HG03159 (cell line): ENCODE results near the gene FOLR2.
A peak's percentile ranks its signal among the peaks of the same experiment; 100 is the strongest.
"Not testable (repeated sequence)": the region's sequence is repeated elsewhere in the genome, so short reads cannot be mapped to it uniquely, and the experiment has no call there.

Experiments
- ATAC-seq: cut with Tn5 transposase; IDR thresholded peaks from one replicate; pipeline ENCODE4 v1.9.1; 2021; ENCODE audit warnings: mild to moderate bottlenecking, moderate library complexity; ENCODE audit not compliant: unreplicated experiment

The FOLR2 gene

DNA sequence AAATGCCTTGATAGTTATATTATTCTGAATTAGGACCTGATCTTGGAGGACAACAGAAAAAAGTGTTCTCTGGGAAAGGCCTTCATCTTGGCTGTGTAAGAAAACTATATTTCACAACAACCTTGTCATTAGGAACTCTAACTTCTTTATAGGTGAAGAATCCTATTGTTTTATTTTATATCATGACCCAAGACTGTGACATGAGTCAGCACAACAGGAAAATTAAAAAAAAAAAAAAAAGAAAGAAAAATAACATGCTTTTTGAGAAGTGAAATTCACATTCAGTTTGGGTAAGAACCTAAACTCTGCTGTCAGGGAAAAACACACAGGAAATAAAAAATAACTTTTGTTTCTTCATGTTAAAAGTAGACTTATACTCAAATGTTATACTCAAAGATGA is 11.7 kb upstream of the FOLR2 start:
- no peak for ATAC-seq

DNA sequence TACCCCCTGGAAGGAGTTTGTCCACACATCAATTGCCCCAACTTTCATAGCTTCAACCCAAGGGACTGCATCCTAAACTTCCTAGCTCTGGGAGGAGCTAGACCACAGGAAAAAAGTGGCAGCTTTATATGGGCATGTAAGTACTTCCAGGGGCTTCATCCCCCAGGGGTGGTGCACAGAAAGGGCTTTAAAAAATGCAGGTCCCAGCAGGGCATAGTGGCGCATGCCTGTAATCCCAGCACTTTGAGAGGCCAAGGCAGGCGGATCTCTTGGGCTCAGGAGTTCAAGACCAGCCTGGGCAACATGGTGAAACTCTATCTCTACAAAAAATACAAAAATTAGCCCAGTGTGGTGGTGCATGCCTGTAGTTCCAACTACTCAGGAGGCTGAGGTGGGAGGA is 9.8 kb upstream of the FOLR2 start:
- not testable (repeated sequence) for ATAC-seq

DNA sequence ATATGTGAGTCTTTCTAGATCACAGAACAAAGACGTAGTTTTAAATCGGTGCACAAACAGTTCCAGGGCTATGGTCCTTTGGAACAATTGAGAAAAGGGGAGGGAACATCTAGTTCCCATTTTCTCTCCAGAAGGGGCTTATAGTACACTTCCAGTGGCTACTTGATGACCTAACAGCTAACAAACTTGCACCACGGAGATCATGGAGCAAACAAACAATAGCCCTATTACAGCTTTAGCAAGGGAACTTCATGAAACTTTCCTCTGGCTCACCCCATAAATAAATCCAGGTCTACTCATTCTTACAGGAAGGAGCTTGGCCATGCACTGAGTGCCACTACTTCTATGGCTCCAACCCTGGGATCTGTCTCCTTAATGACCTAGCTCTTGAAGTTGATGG is 8.3 kb upstream of the FOLR2 start:
- ATAC-seq, result no peak

DNA sequence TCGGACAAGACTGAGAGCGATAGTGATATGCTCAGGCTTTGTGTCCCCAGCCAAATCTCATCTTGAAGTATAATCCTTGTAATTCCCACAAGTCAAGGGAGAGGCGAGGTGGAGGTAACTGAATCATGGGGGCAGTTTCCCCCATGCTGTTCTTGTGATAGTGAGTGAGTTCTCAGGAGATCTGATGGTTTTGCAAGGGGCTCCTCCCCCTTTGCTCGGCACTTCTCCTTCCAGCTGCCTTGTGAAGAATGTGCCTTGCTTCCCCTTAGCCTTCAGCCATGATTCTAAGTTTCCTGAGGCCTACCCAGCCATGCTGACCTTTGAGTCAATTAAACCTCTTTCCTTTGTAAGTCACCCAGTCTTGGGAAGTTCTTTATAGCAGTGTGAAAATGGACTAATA is 7.5 kb upstream of the FOLR2 start:
- no peak for ATAC-seq

DNA sequence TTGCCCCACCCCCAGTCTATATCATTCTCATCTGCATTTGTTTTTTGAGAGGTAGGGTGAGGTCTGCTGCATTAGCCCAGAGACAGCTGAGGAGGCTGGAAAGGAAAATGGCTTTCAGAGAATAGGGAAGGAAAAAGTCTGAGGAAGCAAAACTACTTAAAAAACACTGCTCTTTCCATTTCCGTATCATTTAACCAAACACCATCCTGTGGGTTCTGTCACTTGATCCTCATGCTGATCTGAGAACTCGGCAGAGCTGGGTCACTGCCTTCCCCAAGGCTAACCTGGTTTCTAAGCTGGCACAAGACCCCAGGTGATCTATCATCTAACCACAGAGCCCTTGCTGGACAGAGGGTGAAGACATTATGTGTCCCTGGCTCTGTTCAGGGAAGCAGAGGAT is 1.2 kb downstream of the FOLR2 start:
- no peak for ATAC-seq

DNA sequence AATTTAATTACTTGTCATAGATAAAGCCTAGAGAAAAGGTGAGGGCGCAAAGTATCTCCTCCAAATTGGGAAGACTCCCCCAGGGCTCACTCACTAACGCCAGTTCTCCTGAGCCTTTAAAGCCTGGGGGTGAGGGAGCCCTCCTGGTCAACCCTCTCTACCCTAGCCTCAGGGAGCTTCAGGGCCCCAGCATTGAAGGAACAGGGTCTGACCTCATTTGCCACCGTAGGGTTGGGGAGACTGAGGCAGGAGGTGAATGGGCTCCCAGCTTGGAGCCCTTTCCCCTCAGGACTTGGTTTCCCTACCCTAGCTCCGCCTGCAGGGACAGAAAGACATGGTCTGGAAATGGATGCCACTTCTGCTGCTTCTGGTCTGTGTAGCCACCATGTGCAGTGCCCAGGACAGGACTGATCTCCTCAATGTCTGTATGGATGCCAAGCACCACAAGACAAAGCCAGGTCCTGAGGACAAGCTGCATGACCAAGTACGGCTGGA is 1.7 kb downstream of the FOLR2 start:
- ATAC-seq, result no peak

DNA sequence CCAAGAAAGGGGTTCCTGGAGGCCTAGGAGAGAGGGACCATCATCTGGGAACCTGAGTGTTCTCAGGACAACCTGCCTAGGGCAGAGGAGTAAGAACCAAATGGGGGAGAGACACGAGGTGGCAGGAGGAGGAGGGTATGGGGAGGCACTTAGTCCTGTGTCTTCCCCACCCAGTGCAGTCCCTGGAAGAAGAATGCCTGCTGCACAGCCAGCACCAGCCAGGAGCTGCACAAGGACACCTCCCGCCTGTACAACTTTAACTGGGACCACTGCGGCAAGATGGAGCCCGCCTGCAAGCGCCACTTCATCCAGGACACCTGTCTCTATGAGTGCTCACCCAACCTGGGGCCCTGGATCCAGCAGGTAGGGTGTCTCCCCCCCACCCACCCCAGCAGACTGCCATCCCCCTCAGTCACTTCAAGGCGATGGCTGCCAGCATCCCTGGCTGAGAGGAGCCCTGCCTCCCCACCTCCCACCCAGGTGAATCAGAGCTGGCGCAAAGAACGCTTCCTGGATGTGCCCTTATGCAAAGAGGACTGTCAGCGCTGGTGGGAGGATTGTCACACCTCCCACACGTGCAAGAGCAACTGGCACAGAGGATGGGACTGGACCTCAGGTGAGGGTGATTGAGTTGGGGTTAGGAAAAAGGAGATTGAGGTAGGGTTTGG is 4.2 kb downstream of the FOLR2 start:
- ATAC-seq, result no peak

DNA sequence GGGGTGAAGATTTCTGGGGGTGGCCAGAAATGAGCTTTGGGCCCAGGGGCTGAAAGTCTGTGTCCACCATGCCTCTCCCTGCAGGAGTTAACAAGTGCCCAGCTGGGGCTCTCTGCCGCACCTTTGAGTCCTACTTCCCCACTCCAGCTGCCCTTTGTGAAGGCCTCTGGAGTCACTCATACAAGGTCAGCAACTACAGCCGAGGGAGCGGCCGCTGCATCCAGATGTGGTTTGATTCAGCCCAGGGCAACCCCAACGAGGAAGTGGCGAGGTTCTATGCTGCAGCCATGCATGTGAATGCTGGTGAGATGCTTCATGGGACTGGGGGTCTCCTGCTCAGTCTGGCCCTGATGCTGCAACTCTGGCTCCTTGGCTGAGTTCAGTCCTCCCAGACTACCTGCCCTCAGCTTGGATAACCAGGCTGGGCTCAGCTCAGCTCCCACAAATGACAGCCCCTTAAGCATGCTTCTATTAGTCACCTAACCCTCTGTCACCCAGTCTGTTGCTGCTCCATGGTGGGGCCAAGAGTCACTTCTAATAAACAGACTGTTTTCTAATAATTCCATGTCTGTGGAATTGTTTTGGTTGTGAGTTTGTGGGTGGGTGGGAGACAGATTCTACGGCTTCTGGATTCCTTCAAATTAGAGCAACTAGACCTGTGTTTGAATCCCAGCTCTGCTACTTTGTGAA is 4.9 kb downstream of the FOLR2 start:
- no peak for ATAC-seq

DNA sequence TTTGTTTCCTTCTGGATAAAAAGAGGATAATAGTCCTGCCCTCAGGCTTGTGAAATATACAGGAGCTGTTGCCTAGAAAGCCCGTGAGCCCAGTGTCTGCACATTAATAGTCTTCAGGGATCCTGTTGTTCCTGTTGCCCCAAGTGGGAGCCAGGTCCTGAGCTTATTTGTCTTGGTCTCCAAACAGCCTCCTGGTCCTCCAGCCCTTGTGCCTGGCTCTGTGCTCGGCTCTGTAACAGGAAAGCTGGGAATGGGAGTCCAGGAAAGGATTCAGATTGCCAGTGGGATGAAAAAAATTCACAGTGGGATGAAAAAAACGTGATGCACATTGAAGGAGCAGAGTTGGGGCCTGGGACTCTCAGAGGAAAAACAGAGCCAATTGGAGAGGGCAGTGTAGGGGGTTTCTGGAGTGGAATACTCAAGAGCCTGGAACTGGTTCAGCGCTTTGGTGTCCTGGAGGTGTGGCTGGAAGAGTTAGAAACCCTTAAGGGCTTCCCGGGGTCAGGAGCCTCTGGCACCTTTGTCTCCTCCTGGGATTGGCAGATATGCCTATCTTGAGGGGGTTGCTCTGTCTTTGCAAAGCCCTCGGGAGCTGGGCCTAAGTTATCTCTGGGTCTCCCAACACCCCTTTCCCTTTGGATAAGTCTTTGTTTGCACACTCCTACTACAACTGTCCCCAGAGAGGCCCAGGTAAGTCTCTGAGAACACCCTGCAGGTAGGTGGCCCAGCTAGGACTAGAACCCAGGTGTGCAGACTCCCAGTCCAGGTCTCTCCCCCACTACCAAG is 5.7 kb downstream of the FOLR2 start:
- no peak for ATAC-seq

DNA sequence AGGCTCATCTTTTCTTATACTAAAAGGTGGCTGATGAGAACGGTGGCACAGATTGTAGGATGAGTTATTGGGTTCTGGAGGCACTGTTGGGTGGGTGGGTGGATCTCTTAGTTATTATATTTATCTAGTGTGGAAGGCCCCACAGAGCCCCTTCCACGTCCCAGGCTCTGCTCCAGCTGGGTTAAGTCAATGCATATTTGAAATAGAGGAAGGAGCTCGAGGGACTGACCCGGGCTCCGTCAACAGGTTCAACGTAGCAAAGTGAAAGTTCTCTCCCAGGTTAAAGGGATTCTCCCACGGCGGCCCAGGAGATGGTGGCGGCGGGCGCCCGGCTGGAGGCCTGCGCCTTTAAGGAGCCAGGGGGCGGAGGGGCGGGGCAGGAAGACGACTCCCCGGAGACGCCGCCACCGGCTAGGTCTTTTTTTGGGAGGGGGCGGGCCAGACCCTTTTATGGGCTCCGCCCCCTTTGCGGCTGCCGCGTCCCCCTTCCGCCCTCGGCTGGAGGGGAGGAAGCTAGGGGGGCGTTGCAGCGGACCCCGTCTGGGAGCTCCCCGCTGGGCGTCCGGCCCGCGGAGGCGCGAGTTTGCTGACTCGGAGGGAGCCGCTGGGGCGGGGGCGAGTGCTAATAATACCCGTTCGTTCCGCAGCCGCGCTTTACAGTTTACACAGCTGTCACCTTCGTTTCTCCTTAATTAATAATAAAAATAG is 6.5 kb downstream of the FOLR2 start:
- ATAC-seq, result peak; percentile 62

DNA sequence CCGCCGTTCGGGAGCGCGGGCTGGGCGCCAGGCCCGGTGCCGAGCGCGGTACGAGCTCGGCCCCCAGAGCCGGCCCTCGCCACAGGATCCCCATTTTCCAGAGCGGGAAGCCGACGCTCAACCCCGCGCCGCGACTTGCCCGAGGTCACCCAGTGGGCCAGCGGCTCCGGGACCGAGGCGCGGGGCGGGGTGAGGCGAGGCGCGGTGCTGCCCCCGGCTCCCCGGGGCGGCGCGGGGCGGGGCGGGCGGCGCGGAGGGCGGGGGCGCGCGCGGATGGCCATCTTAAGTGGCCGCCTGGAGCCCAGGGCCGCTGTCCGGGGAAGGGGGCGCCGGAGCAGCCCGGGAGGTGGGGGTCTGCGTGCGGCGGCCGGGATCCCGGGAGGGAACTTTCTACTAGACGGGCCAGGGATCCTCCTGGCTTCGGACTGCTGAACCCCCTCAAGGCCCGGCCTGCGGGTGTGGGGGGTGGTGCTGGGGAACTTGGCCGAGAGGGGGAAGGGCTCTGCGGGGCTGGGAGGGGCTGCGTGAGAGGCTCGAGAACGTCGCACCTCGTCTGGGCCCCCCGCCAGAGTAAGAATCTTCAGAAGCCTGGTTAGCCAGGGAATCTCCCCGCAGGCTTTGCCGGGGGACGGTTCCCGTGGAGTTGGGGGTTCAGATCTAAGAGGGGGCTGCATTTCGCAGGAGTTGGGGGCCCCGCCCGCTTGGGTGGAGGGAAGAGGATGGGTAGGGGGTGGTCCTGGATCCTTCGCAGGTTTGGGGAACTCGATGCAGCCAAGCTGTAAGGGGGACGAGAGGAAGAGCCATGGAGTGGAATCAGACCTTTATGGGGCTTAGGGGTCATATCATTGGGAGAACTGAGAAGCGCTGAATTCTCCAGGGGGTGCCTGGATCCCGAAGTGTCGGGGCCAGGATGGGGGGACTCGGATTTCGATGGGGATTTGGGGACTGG is 7.3 kb downstream of the FOLR2 start:
- ATAC-seq, result peak; percentile 44

DNA sequence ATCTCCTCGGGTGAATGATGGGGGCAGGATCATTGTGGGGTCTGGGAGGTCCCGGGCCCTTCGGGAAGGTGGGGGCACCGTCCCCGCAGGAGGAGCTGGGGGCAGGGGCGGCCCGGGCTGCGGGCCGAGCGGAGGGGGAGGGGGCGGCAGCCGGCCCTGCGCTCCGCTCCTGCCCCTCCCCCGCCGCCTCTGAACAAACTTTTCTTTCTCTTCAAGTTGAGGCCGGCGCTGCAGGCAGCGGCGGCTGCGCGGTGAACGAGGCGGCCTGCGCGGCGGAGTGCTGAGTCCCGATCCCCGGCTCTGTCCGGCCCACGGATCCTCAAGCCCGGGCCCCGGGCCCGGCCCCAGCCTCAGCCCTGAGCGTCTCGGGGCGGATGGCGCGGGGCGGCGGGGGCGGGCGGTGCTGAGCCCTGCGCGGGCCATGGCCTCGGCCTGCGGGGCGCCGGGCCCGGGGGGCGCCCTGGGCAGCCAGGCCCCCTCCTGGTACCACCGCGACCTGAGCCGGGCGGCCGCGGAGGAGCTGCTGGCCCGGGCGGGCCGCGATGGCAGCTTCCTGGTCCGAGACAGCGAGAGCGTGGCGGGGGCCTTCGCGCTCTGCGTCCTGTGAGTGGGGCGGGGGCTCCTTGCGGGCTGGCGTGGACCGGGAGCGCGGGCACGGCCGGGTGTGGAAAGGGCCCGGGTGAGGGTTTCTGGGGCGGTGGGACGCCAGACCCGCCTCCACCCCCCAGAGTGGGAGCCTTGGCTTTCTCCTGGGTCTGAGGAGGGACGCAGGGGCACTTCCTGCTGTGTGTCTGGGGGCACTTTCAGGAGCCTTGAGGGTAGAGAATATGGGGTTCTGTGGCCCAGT is 8.2 kb downstream of the FOLR2 start, which contains the start of gene INPPL1:
Gene INPPL1, plus strand, starts transcription at position 204 of the 847 bp plus-strand sequence. Its CDS starts 218 bp downstream, at position 422.
- no peak for ATAC-seq

DNA sequence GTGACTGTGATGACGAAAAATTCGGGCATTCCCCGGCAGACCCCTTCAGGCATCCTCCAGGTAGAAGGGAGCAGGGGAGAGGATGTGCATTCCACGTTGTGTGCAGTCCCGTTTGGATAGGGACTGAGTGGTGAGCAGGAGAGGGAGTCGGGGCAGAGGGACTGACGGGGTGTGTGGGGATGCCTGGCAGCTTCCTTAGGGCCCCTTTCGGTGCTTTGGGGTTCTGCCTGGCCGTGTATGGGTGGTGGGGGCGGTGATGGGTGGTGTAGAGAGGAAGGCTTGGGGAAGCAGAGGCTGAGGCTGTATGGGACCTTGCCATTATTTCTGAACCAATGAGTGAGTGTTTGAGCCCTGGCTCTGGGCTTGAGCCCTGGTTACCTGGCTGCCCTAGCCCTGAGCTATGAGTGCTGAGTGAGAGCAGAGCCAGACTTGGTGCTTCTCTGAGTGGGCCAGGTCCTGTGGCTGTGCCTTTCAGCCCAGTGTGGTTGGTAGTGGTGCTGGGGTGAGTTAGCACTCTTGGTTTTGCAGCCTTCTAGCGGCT is 8.9 kb downstream of the FOLR2 start:
- ATAC-seq, result no peak

DNA sequence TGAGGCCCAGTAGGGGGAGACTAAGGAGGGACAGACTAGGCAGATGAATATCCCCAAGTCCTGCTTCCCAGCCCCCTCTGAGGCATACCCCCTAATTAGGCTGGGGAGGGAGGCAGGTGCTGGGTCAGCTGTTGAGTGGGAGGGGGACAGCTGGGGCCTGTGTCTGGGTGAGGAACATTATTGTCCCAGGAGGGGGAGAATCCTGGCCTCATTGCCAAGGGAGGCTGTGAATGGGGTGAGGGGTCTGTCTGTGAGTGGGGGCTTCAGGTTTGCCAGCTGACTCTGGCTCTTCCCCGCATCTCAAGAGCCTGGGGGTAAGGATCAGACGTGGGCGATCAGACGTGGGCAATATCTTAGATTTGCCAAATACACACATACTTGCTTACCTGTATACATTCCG is 10.1 kb downstream of the FOLR2 start:
- no peak for ATAC-seq

DNA sequence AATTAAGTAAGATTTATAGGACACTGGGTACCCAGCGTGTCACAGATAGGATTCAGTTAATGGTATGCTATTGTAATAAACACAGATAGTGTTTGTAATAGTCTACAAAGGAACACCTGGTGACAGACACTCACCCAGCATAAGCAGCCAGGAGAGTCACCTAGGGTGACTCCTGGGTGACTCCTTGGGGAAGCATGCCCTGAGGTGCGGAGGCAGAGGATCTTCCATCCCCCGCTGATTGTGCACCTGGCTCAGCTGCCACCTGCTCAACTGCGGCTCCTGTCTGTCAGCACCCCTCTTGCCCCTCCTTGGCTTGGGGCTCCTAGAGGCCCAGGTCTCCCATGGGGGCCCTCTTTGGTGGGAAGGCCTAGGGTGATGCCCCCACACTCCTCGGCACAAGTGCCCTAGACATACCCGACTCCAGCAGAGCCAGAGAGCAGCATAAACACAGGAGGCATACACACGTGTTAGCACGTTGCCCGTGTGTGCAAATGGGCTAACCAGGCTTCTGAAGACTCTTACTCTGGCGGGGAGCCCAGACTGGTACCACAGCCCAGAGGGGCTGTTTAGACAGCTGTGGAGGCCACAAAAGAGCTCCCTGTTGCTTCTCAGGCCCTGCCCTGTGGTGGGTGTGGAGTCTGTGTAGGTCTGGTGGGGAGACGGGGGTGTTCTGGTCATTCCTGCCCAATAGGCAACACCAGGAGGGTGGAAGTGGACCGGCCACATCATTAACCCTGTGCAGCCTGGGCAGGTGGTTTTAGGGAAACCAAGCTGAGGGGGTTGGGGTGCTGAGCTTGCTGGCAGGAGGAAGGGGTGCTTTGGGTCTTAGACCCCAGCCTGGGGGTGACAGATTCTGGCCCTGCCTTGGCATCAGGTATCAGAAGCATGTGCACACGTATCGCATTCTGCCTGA is 11.0 kb downstream of the FOLR2 start:
- no peak for ATAC-seq

DNA sequence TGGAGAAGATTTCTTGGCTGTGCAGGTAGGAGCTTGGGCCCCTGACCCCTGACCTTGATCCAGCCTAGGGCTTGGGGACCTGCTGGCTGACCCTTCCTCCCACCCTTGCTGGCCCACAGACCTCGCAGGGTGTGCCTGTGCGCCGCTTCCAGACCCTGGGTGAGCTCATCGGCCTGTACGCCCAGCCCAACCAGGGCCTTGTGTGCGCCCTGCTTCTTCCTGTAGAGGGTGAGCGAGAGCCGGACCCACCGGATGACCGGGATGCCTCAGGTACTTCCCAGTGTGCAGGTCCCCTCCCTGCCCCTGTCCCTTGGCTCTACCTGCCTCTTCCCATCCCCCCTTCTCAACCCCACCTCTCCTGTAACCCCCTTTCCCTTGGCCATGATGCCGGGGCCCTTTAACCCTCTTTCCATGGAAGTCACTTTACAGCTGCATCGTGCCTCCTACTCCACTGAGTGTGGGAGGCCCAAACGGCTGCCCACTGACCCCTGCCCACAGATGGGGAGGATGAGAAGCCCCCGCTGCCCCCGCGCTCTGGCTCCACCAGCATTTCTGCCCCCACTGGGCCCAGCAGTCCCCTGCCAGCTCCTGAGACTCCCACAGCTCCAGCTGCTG is 11.7 kb downstream of the FOLR2 start:
- no peak for ATAC-seq

DNA sequence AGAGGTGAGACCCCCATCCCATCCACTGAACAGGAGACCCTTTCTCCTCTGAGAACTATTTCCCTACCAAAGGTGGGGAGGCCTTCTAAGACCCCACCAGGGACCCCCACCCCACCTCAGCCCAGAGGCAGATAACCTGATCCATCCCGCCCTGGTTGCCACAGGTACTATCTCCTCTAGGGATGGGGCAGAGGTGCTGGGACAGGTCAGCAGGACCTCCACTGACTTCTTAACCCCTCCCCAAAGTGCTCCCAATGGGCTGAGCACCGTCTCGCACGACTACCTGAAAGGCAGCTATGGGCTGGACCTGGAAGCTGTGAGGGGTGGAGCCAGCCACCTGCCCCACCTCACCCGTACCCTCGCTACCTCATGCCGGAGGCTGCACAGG is 12.2 kb downstream of the FOLR2 start:
- ATAC-seq, result no peak
